ENCODE measurements around the gene METTL23.
"Not testable (repeated sequence)": the region's sequence is repeated elsewhere in the genome, so short reads cannot be mapped to it uniquely, and the experiment has no call there.

- TF ChIP-seq RAD21 (conservative IDR thresholded peaks at IDR 0.05); CTCF (IDR thresholded peaks at IDR 0.05; ENCODE audit: poor library complexity, severe bottlenecking); EP300 (conservative IDR thresholded peaks at IDR 0.05; ENCODE audit: poor library complexity, severe bottlenecking); EZH2 (IDR thresholded peaks at IDR 0.05; ENCODE audit: borderline replicate concordance, insufficient read depth, low read length, poor library complexity, severe bottlenecking); POLR2AphosphoS5 (IDR thresholded peaks at IDR 0.05): not testable (repeated sequence)
Observed at GRCh38 chr17:76698466-76698977, 28.1 kb upstream of the METTL23 start.
